Left lung (tissue), 10 donors: Measurements from ENCODE around the gene NTN4. TPM values are rescaled to one million over a fixed set of nuclear protein-coding genes. Genes with fewer than 3 reads are reported as not detected.

Experiments
- ATAC-seq: fragments of 200-7000 bp; cut with Tn5 transposase; one replicate; pipeline ENCODE4 v1.9.1; 2020; ENCODE audit warnings: moderate library complexity
- DNase-seq, 4 donors: peaks; one replicate each; pipeline ENCODE4 v3.0.0-alpha.2; 2013 to 2020
- H3K27ac ChIP-seq, 2 donors: fragments of 200-600 bp; sonication (generic) in 1 of 2; one replicate each; pipeline versions ENCODE4 v1.5.0 to v1.8.0; 2020 to 2021
- H3K27me3 ChIP-seq, 2 donors: fragments of 200-600 bp; sonication (generic) in 1 of 2; one replicate each; pipeline versions ENCODE4 v1.5.0 to v1.8.0; 2020 to 2021
- H3K36me3 ChIP-seq, 2 donors: fragments of 200-600 bp; sonication (generic) in 1 of 2; one replicate each; pipeline versions ENCODE4 v1.5.0 to v1.8.0; 2020 to 2021
- H3K4me1 ChIP-seq, 2 donors: fragments of 200-600 bp; one replicate each; pipeline ENCODE4 v1.8.0; 2021
- H3K4me3 ChIP-seq, 2 donors: fragments of 200-600 bp; sonication (generic) in 1 of 2; one replicate each; pipeline versions ENCODE4 v1.5.0 to v1.8.0; 2020 to 2021; ENCODE audit warnings: mild to moderate bottlenecking in 1 of 2
- H3K9me3 ChIP-seq, 2 donors: fragments of 200-600 bp; sonication (generic) in 1 of 2; one replicate each; pipeline versions ENCODE4 v1.5.0 to v1.8.0; 2020 to 2021
- CTCF ChIP-seq, 2 donors: fragments of 200-600 bp; sonication (generic) in 1 of 2; IDR thresholded peaks; one replicate each; pipeline versions ENCODE4 v1.5.0 to v1.8.0; 2021; ENCODE audit warnings: antibody characterized with exemption in 2 of 2
- intact Hi-C, 2 donors: fragments of 100-400 bp; cut with DNase I; formaldehyde crosslinking; loops; one replicate each; pipeline versions ENCODE4 v1.11.2 to v1.14.2; 2022
- polyA plus RNA-seq, 6 donors: library from polyadenylated mRNA; unstranded; fragments of 120-200 nt; gene quantifications; one replicate each; pipeline ENCODE4 v1.2.1, GENCODE V29; 2013; ENCODE audit not compliant: insufficient read length in 6 of 6
- total RNA-seq, 2 donors: library from RNA; stranded (reverse); fragmentation: NEBNext Ultra II Directional; extraction: Animal tissue kit (Norgen Biotek cat#: 25700); gene quantifications; one replicate each; pipeline ENCODE4 v1.2.1, GENCODE V29; 2021
- donor health status: DM: no; HTN: yes; CAD: no.
- donor health status: DM: no; HTN: no; CAD: no.

Gene NTN4
- total and polyA plus RNA-seq, 8 donors: 22.6 to 81.5 (median 34.1) TPM

GRCh38 chr12:95629392-95629791, 161.2 kb downstream of the NTN4 start:
- H3K36me3 ChIP-seq: no peaks in the 10 kb centered on the region
- peaks cover 0 to 4% of the 10 kb centered on the region in 2 donors for H3K4me1 ChIP-seq
- ATAC-seq (no peak), DNase-seq (no peak)
- H3K27me3 ChIP-seq: no peaks in the 10 kb centered on the region
- intact Hi-C loops: no loop called here
- H3K9me3 ChIP-seq: no peaks in the 10 kb centered on the region
- H3K4me3 ChIP-seq: no peak overlapping the region
- H3K27ac ChIP-seq: no peak overlapping the region
- TF ChIP-seq CTCF (IDR thresholded peaks at IDR 0.05): no peak

- no peak for ATAC-seq
- DNase-seq: no peak
- Histone ChIP-seq H3K9me3 (no peaks in the 10 kb centered on the region), H3K36me3 (no peaks in the 10 kb centered on the region), H3K4me3 (no peak overlapping the region), H3K4me1 (no peaks in the 10 kb centered on the region), H3K27me3 (no peaks in the 10 kb centered on the region), H3K27ac (no peak overlapping the region)
- intact Hi-C loops: no loop called here
- no peak for TF ChIP-seq CTCF (IDR thresholded peaks at IDR 0.05)
Observed at GRCh38 chr12:95626854-95627253, 163.7 kb downstream of the NTN4 start.

- Histone ChIP-seq H3K4me1 (no peaks in the 10 kb centered on the region), H3K27me3 (no peaks in the 10 kb centered on the region), H3K27ac (no peak overlapping the region), H3K36me3 (no peaks in the 10 kb centered on the region), H3K4me3 (no peak overlapping the region), H3K9me3 (no peaks in the 10 kb centered on the region)
- DNase-seq (no peak), ATAC-seq (no peak)
- TF ChIP-seq CTCF (IDR thresholded peaks at IDR 0.05): no peak
- intact Hi-C loops: no loop called here
Observed at GRCh38 chr12:95625012-95625411, 165.6 kb downstream of the NTN4 start.

GRCh38 chr12:95624589-95624988, 166.0 kb downstream of the NTN4 start:
- DNase-seq: no peak
- Histone ChIP-seq H3K36me3 (no peaks in the 10 kb centered on the region), H3K9me3 (no peaks in the 10 kb centered on the region), H3K27me3 (no peaks in the 10 kb centered on the region), H3K27ac (no peak overlapping the region), H3K4me1 (no peaks in the 10 kb centered on the region), H3K4me3 (no peak overlapping the region)
- peak; percentile 40 for ATAC-seq
- no peak for TF ChIP-seq CTCF (IDR thresholded peaks at IDR 0.05)
- intact Hi-C loops: no loop called here

GRCh38 chr12:95623554-95624170, 166.9 kb downstream of the NTN4 start:
- Histone ChIP-seq H3K4me3 (no peak overlapping the region), H3K27ac (peak overlapping the region in 1 of 2 donors; percentile 5), H3K27me3 (no peaks in the 10 kb centered on the region), H3K9me3 (no peaks in the 10 kb centered on the region), H3K4me1 (no peaks in the 10 kb centered on the region), H3K36me3 (no peaks in the 10 kb centered on the region)
- TF ChIP-seq CTCF (IDR thresholded peaks at IDR 0.05): peak; percentile 56 to 57
- DNase-seq (peak; percentile 33 to 83 (median 70)), ATAC-seq (peak; percentile 97)
- intact Hi-C loops: no loop called here
